HepG2 (cell line): ENCODE data around the gene CDKN1C. TPM values are rescaled to one million over a fixed set of nuclear protein-coding genes. Genes with fewer than 3 reads are reported as not detected.

ENCODE experiments used
- ATAC-seq: fragments of 200-7000 bp; cut with Tn5 transposase; 3 replicates; pipeline ENCODE4 v1.9.1; 2020; ENCODE audit warnings: mild to moderate bottlenecking, moderate library complexity
- BruUV-seq: library from RNA; stranded (reverse); fragments of 400-500 nt; replicated peaks from 2 replicates; lab custom pipeline; 2021; lab: Mats Ljungman, UMichigan
- CTCF ChIA-PET: fragments of 300-600 bp; formaldehyde crosslinking; extraction: SDS; loops from one replicate; lab custom pipeline; 2021; ENCODE audit warnings: low total read pairs, inconsistent platforms, low intra/inter-chr PET ratio; lab: Yijun Ruan, JAX
- POLR2A ChIA-PET: fragments of 350-600 bp; sonication (Branson Sonifier 250); formaldehyde crosslinking; loops from one replicate; lab custom pipeline; 2020; ENCODE audit warnings: antibody characterized with exemption, inconsistent platforms; lab: Yijun Ruan, JAX
- DNase-seq: peaks from one replicate; pipeline ENCODE4 v3.0.0-alpha.2; 2015; ENCODE audit warnings: low spot score
- FAIRE-seq: peaks from 3 replicates; lab custom pipeline; 2011; peaks lifted over from hg19 to GRCh38; lab: Jason Lieb, UNC
- H2AFZ ChIP-seq: one replicate; pipeline ENCODE4 v1.6.1; 2011; ENCODE audit warnings: low read length, inconsistent platforms
- H3K27ac ChIP-seq: fragments of 300-600 bp; 3 replicates; pipeline ENCODE4 v1.8.0; 2011; ENCODE audit warnings: mixed run types, mild to moderate bottlenecking, mixed read lengths, low read length, inconsistent platforms; ENCODE audit not compliant: insufficient read depth; ENCODE audit errors: extremely low read length
- H3K27me3 ChIP-seq, 2 experiments: fragments of 200-600 bp in 1 of 2; 2 replicates in 1 of 2; 3 replicates in 1 of 2; pipeline versions ENCODE4 v1.6.0 to v1.8.0; 2011; ENCODE audit warnings: low read length in 2 of 2, mild to moderate bottlenecking in 2 of 2, moderate library complexity in 2 of 2, inconsistent platforms in 1 of 2; ENCODE audit not compliant: insufficient read depth in 2 of 2, control insufficient read depth in 1 of 2
- H3K36me3 ChIP-seq, 2 experiments: fragments of 200-600 bp in 1 of 2; replicated peaks in 1 of 2; 2 replicates in 1 of 2; 3 replicates in 1 of 2; pipeline versions ENCODE4 v1.5.1 to v1.8.0; 2011; ENCODE audit warnings: low read length in 2 of 2, inconsistent platforms in 1 of 2; ENCODE audit not compliant: insufficient read depth in 2 of 2, control insufficient read depth in 1 of 2
- H3K4me1 ChIP-seq: 2 replicates; pipeline ENCODE4 v1.5.1; 2012; ENCODE audit warnings: low read length, inconsistent platforms; ENCODE audit not compliant: insufficient read depth
- H3K4me2 ChIP-seq: 2 replicates; pipeline ENCODE4 v1.6.0; 2011; ENCODE audit warnings: low read depth, low read length, inconsistent platforms
- H3K4me3 ChIP-seq, 3 experiments: fragments of 200-600 bp in 1 of 3; sonication (generic), shearing (Covaris generic) in 1 of 3; replicated peaks in 1 of 3; 2 replicates each; pipeline ENCODE4 v1.5.1; 2011 to 2016; ENCODE audit warnings: low read length in 3 of 3, inconsistent platforms in 2 of 3, low read depth in 2 of 3, mild to moderate bottlenecking in 2 of 3, control low read depth in 1 of 3, mixed read lengths in 1 of 3; ENCODE audit not compliant: insufficient read depth in 1 of 3
- H3K79me2 ChIP-seq: one replicate; pipeline ENCODE4 v1.6.1; 2011; ENCODE audit warnings: low read length, inconsistent platforms; ENCODE audit not compliant: insufficient read depth
- H3K9ac ChIP-seq: 2 replicates; pipeline ENCODE4 v1.6.0; 2011; ENCODE audit warnings: mild to moderate bottlenecking, low read depth, low read length, inconsistent platforms; ENCODE audit not compliant: insufficient read depth
- H3K9me3 ChIP-seq: 2 replicates; pipeline ENCODE4 v1.5.1; 2012; ENCODE audit warnings: mild to moderate bottlenecking, low read length
- H4K20me1 ChIP-seq: 2 replicates; pipeline ENCODE4 v1.6.0; 2011; ENCODE audit warnings: inconsistent platforms, mild to moderate bottlenecking, low read length, moderate library complexity; ENCODE audit not compliant: insufficient read depth
- AGO1 ChIP-seq: fragments of 200-400 bp; formaldehyde crosslinking; IDR thresholded peaks from 2 replicates; pipeline ENCODE4 v1.6.1; 2017; ENCODE audit warnings: mild to moderate bottlenecking, low read depth, low read length, moderate library complexity; ENCODE audit not compliant: poor library complexity, severe bottlenecking
- AGO2 ChIP-seq: fragments of 200-400 bp; formaldehyde crosslinking; optimal IDR thresholded peaks from 2 replicates; pipeline ENCODE3; 2017; ENCODE audit warnings: mild to moderate bottlenecking, low read depth, low read length, moderate library complexity
- ARHGAP35 ChIP-seq: sonication (generic); formaldehyde crosslinking; IDR thresholded peaks from 2 replicates; pipeline ENCODE4 v1.9.0; 2022; ENCODE audit warnings: mild to moderate bottlenecking, inconsistent platforms, moderate library complexity, missing genetic modification reagents, borderline replicate concordance
- HNRNPL ChIP-seq: fragments of 200-400 bp; formaldehyde crosslinking; IDR thresholded peaks from 2 replicates; pipeline ENCODE4 v1.6.1; 2017; ENCODE audit warnings: mild to moderate bottlenecking, low read depth, low read length
- ZMAT5 ChIP-seq: sonication (generic); formaldehyde crosslinking; IDR thresholded peaks from 2 replicates; pipeline ENCODE4 v1.5.0; 2020; ENCODE audit warnings: mild to moderate bottlenecking, low read depth, missing genetic modification reagents, borderline replicate concordance
- ZNF563 ChIP-seq: sonication (generic); formaldehyde crosslinking; IDR thresholded peaks from 2 replicates; pipeline ENCODE4 v1.8.0; 2022; ENCODE audit warnings: mild to moderate bottlenecking, moderate library complexity, missing genetic modification reagents
- WGBS: methylation state at CpG from one replicate; pipeline ENCODE4 v1.1.6; 2017; ENCODE audit warnings: low lambda C conversion rate; 5-methylcytosine and 5-hydroxymethylcytosine counted together
- in situ Hi-C: cut with HindIII; loops from 2 replicates; pipeline ENCODE4 v1.10.0; 2017; ENCODE audit warnings: low pct_unique_long_range_greater_than_20kb; ENCODE audit not compliant: extremely low pct_ligation_motif_present
- intact Hi-C: fragments of 100-400 bp; cut with micrococcal nuclease; formaldehyde crosslinking; loops from one replicate; pipeline ENCODE4 v1.10.0; 2022; ENCODE audit not compliant: unreplicated experiment
- polyA plus RNA-seq, 8 experiments: library from polyadenylated mRNA; depleted of rRNA in 3 of 8; stranded (reverse) in 7 of 8; unstranded in 1 of 8; fragments of >200 nt; fragmentation: Illumina TruSeq in 4 of 8; extraction: Trizol in 4 of 8; gene quantifications; 2 replicates each; pipeline versions ENCODE4 v1.2.1 to v1.2.3, GENCODE V29; 2011 to 2016; ENCODE audit warnings: low read depth in 4 of 8, missing spikeins in 1 of 8, mixed read lengths in 1 of 8; ENCODE audit not compliant: insufficient read depth in 1 of 8
- total RNA-seq, 5 experiments: library from RNA; depleted of rRNA; stranded (reverse); fragments of >200 nt; fragmentation: Illumina TruSeq; extraction: Trizol; gene quantifications; 2 replicates each; pipeline ENCODE4 v1.2.3, GENCODE V29; 2016; ENCODE audit warnings: low read depth in 1 of 5

The CDKN1C gene
- total and polyA plus RNA-seq, 2 of the 13 experiments (the other 11 are each of a cell fraction or from before 2014, with no cell fraction given) = not detected

DNA sequence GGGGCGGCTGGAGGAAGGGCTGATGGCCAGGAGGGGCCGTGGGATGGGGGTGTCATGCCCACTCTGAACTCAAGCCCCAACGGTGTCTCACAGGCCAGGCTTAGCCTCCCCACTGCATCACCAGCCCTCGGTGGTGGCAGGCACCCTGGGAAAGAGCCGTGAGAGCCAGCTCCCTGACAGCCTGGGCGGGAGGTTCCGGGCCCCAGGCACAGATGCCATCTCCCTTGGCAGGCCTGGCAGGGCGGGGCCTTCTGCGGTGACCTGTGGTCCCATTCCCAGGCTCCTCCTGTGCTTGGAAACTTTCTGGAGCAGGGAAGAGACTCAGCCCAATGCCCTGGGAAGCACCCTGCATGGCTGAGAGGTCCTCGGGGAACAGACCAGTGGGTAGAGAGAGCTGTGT is 38.8 kb upstream of the CDKN1C start:
- WGBS = 43% methylated on average over 6 of the region's 10 CpGs
- Histone ChIP-seq H2AFZ (no peak overlapping the region), H3K27me3 (peaks cover 6 to 26% of the 10 kb centered on the region in 2 experiments; a peak in 4 of 5 replicates), H3K9me3 (no peaks in the 10 kb centered on the region), H3K36me3 (no peaks in the 10 kb centered on the region), H3K27ac (no peak overlapping the region), H4K20me1 (0 out of 2 replicates have a peak, but pooled peaks cover 2% of the 10 kb centered on the region), H3K4me2 (no peak overlapping the region), H3K79me2 (no peaks in the 10 kb centered on the region), H3K9ac (no peak overlapping the region), H3K4me1 (peaks cover 10% of the 10 kb centered on the region), H3K4me3 (no peak overlapping the region)
- in situ Hi-C loops = no loop called here
- TF ChIP-seq ZNF563 (CRISPR knock-in tag) (no peak), AGO2 (peak; percentile 77), HNRNPL (peak; percentile 48; the same call in 1 of the 2 replicates)
- FAIRE-seq = no peak
- intact Hi-C loops = no loop called here
- CTCF ChIA-PET = no interaction called here
- no peak for DNase-seq
- POLR2A ChIA-PET = no interaction called here
- peak; percentile 3; the same call in 2 of the 3 replicates for ATAC-seq
- BruUV-seq = no TSS peak

DNA sequence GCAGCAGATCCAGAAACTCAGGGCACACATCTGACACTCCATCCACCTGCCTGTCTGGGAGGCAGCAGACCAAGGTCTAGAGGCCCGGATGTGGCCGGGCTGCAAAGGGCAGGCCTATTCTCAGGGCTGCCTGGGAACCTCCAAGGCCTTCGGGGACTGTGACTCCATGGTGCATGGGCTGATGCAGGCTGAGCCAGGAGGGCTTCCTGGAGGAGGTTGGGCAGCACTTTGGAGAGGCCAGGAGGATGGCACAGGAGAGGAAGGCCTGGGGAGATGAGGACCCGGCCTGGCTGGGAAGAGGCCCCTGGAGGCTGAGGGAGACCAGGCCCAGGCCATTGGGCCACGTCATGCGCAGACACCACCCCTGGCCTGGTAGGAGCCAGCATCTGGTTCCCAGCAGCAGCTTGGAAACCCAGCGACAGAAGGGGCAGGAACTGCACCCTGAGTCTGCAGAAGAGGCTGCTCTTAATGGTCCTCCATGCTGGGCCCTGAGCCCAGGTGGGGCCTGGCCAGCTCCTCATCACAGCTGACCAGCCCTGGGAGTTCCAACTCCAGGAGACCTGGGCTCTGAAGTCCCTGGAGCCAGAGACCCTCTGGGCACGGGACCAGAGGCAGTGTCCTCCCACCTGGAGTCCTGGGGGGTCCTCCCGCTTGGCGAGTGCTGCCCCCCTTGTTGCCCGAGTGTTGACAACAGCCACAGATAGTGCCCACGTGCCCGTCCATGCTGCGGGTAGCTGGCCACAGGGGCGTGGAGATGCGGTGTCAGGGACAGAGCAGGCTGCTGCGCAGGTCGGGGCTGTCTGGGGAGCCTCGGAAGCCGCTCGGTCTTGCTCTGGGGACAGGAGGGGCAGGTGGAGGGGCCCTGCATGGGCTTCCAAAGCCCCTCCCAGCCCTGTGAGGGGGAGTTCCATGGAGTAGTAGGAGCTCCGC is 38.1 kb upstream of the CDKN1C start:
- in situ Hi-C loops (no loop called here), intact Hi-C loops (no loop called here)
- peaks cover 6 to 21% of the 10 kb centered on the region in 2 experiments; a peak in 4 of 5 replicates for H3K27me3 ChIP-seq
- H3K27ac ChIP-seq = no peak overlapping the region
- no peak overlapping the region for H3K4me3 ChIP-seq
- ATAC-seq (no peak), FAIRE-seq (no peak)
- no peaks in the 10 kb centered on the region for H3K9me3 ChIP-seq
- no TSS peak for BruUV-seq
- no peaks in the 10 kb centered on the region for H3K79me2 ChIP-seq
- H3K36me3 ChIP-seq = no peaks in the 10 kb centered on the region
- no peak overlapping the region for H3K9ac ChIP-seq
- no peak overlapping the region for H2AFZ ChIP-seq
- CTCF ChIA-PET = no interaction called here
- TF ChIP-seq AGO2 = peak; percentile 86
- TF ChIP-seq ZMAT5 (CRISPR knock-in tag) = no peak
- TF ChIP-seq ARHGAP35 (CRISPR knock-in tag) = no peak
- TF ChIP-seq AGO1 = peak; percentile 66
- TF ChIP-seq, all 625 proteins: peak for 2
- POLR2A ChIA-PET = no interaction called here
- WGBS = 82% methylated on average over 7 of the region's 22 CpGs
- Histone ChIP-seq H3K4me1 (peaks cover 10% of the 10 kb centered on the region), H4K20me1 (0 out of 2 replicates have a peak, but pooled peaks cover 2% of the 10 kb centered on the region), H3K4me2 (no peak overlapping the region)
- no peak for DNase-seq
